ENCODE measurements around the gene RAB3D.
"Not testable (repeated sequence)": the region's sequence is repeated elsewhere in the genome, so short reads cannot be mapped to it uniquely, and the experiment has no call there.

RAB3D gene

DNA sequence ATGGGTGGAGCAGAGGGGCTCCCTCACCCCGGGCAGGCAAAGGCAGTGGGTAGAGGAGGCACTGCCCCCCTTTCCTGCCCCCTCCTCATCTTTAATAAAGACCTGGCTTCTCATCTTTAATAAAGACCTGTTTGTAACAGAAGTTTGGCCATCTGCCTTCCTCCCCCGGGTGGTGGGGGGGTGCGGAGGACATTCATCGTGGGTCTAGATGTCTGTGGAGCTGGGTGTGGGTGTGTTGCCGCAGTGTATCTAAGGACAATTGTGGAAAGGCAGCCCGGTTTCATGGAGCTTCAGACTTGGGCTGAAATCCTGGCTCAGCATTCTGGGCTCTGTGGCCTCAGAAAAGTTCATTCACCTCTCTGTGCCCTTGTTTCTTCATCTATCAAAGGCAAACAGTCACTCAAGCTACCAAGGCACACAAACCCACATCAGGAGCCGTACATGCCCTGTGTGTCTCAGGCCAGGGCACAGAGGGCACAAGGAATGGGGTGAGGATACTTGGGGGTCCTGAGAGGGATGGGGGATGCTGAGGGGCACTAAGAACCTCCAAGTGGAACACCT, 26.2 kb upstream of the RAB3D start:
- DNase-seq (ENCODE audit: low read depth) = no peak

DNA sequence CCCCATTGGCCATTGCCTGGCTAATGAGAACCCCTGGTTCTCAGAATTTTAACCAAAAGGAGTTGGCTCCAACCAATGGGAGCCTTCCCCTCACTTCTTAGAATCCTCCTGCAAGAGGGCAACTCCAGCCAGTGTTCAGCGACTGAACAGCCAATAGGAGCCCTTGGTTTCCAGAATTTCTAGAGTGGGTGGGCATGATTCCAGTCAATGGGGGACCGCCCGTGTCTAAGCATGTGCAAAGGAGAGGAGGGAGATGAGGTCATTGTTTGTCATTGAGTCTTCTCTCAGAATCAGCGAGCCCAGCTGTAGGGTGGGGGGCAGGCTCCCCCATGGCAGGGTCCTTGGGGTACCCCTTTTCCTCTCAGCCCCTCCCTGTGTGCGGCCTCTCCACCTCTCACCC, 25.5 kb upstream of the RAB3D start:
- DNase-seq (ENCODE audit: low read depth) = no peak

DNA sequence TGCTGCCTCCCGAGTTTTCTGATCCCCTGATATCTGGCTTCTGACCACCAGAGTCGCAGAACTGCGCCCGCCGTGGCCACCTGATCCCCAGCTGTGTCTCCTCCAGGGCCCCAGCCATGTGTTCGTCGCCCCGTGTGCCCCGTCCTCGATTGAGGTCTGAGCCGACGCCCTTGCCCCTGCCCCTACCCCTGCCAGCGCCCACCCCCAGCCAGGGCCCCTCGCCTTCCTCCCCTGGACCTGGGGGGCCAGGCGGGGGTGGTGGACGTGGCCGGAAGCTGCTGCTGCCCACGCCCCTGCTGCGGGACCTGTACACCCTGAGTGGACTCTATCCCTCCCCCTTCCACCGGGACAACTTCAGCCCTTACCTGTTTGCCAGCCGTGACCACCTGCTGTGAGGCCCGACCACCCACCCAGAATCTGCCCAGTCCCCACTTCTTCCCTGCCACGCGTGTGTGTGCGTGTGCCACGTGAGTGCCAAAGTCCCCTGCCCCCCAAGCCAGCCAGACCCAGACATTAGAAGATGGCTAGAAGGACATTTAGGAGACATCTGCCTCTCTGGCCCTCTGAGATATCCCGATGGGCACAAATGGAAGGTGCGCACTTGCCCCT, 24.9 kb upstream of the RAB3D start:
- DNase-seq (ENCODE audit: low read depth) = no peak

DNA sequence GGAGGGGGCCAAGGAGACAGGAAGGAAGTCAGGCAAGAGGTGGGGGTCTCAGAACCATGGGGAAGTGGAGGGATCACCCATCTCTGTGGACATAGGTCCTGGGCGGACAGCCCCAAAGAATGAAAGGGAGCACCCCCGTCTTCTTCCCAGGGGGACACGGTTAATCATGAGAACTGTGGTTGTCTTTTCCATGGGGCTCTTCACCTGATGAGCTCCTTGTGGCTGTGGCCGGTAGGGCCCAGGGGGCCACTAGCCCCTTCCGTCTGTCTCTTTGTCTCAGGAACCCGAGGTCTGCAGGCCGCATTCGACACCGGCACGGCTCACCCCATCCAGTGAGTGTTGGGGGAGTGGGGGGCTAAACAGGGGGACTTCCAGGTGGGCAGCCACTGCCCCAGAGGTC, 24.4 kb upstream of the RAB3D start:
- DNase-seq (ENCODE audit: low read depth) = no peak

DNA sequence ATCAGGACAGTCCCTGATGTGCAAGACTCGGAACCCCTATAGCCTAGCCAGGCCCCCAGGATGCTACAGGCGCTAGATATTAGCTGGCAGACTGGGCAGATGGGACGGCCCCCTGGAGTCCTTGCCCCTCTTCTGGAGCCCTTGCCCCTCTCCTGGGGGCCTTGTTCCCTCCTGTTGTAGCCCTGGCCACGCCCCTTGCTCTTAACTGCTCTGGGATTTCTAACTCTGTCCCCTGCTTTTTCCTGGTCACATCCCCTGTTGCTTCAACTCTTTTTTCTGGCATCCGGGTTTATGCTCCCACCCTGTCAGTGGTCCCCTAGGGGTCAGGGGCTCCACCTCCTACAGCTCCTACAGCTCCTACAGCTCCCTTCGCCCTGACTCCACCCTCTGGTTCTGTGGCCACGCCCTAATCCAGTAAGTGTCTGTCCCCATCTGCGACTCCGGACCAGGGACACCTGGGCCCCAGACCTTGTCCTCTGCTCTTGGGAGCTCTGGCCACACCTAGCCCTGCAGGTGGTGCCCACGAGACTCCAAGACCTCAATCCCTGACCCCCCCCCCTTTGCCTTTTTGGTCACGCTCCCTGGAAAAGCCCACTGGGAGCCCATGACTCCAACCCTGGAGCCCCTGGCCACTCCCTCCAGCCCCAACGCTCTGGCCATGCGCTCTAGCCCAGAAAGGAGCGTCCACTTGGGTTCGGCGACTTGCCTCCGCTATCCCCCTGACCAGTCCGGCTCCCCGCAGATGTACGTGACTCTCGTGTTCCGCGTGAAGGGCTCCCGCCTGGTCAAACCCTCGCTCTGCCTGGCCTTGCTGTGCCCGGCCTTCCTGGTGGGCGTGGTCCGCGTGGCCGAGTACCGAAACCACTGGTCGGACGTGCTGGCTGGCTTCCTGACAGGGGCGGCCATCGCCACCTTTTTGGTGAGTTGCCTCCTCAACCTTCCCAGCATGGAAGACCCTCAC, 22.6 kb upstream of the RAB3D start:
- DNase-seq (ENCODE audit: low read depth) = no peak

DNA sequence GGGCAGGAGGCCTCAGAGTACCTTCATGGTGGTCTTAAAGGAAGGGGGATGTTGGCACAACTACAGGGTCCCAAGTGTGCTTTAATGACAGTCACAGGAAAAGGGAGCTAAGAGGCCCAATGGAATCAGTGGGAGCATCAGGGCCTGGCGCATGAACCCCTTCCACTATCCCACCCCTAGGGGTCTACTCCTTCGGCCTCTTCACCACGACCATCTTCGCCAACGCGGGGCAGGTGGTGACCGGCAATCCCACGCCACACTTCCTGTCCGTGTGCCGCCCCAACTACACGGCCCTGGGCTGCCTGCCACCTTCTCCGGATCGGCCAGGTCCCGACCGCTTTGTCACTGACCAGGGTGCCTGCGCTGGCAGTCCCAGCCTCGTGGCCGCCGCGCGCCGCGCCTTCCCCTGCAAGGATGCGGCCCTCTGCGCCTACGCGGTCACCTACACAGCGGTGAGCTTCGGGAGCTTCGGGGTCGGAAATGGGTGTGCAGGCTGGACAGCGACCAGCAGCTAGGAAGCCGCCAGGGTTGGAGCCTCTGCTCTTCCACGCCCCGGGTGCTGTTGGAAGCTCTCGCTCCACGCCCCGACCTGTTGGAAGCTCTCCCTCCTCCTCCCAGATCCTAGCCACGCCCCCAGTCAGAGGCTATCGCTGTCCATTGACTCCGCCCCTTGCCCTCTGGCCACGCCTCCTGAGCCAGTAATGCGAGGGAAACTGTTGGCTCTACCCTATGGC, 21.7 kb upstream of the RAB3D start:
- DNase-seq (ENCODE audit: low read depth) = no peak

DNA sequence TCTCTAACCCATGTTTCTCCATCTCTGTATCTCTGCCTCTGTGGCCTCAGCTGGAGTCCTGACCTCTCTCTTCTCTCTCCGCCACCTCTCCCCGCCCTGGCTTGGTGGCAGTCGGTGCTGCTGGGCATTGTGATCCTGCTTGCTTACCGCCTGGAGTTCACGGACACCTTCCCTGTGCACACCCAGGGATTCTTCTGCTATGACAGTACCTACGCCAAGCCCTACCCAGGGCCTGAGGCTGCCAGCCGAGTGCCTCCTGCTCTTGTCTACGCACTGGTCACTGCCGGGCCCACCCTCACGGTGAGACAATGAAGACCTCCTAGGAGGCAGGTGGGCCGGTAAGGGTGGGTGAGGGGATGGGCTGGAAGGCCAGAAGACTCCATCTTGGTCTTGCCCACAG, 20.0 kb upstream of the RAB3D start:
- DNase-seq (ENCODE audit: low read depth) = no peak

DNA sequence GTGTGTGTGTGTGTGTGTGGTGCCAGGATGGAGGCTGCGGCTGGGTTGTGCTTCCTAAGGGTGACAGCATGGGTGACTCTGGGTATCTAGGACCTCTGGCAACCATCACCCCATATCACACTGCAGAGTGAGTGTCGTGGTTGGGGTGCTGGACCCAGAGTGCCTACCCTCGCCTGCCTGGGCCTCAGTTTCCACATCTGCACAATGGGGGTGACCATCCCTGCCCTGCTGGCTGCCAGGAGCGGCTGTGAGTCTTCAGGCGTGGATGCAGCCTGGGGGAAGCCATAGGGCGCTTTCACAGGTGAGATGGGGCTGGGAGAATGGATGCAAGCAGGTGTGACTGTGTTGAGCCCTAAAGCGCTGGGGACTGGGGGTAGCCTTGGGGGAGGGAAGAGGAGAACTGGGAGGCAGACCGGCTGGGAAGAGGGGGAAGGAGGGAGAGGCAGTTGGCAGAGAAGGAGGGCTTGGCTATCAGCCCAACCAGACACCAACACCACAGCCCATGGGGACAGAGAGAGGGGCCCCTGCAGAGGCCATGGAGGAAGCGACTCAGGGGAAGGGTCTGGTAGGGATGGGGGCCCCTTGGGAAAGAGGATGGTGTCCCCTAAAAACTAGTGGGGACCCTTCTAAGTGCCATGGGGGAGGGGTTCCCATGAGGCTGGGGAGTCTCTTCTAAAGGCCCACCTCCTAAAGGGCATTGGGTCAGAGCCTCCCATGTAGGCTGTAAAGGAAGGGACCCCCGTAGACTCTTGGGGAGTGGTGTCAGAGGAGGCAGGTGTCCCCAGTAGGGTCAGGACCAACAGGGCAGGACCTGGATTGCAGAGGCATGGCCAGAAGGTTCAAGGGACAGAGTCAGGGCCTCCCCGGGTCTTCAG, 17.5 kb upstream of the RAB3D start:
- DNase-seq (ENCODE audit: low read depth) = no peak

DNA sequence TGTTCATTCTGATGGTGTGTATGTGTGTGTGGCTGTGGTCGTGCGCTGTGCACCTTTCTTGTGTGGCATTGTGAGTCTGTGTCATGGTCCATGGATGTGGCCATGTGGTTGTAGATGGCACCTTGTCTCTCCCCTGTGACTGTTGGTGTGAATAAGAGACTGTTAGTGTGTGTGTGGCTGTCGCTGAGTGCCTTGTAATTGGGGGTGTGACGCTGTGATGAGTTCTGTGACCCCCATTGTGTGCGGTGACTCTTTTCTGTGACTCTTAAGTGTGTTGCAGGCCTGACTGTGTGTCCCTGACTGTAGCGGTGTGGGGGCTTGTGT, 16.6 kb upstream of the RAB3D start:
- no peak for DNase-seq (ENCODE audit: low read depth)

DNA sequence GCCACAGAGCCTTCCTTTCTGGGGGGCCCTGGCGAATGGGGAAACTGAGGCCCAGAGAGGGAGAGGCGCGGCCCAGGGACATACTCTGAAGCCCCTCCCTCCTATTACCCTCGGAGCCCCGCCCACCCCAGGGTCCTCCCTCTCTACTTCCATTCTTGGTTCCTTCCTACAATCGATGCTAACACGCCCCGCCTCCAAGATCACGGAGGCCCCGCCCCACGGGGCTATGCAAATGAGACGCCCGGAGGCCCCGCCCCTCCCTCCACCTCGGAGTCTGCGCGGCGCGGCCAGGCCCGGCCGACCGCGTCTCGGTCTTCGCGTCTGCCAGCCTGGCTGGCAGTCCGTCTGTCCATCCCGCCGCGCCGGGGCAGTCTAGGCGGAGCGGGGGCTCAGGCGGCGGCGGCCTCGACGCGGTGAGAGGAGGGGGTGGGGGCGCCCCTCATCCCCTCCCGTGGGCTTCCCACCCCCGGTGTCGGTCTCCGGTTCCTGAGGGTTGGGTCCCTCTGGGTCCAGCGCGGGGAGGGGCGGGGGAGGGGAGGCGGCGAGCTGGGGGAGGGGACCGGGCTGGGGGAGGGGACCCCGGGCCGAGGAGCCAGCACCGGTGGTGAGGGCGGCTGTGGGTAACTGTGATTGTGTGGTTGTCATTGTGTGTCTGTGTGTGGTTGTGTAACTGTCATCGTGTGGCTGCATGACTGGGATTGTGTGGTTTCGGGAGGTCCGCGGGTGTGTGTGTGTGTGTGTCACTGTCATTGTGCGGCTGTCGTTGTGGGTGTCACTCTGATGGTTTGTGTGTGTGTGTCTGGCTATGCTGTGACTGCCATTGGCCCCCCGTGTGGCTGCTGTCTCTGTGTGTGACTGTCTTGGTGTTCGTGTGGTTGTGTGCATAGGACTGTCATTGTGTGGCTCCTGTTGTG, 16.0 kb upstream of the RAB3D start, which contains the start of gene PLPPR2:
Gene PLPPR2 (plus strand): TSS at position 273 of the 914 bp plus-strand sequence. CDS start 2,242 bp downstream, outside the sequence.
- DNase-seq (ENCODE audit: low read depth) = peak; percentile 66

DNA sequence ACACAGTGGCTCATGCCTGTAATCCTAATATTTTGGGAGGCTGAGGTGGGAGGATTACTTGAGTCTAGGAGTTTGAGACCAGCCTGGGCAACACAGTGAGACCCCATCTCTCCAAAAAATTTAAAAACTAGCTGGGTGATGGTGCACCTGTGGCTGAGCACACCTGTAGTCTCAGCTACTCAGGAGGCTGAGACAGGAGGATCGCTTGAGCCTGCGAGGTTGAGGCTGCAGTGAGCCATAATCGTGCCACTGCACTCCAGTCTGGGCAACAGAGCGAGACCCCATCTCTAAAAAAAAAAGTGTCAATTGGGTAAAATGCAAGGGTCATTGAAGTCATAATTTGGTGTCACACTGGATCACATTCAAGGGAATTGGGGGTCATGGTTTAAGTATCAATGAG, 14.6 kb upstream of the RAB3D start:
- not testable (repeated sequence) for DNase-seq (ENCODE audit: low read depth)

DNA sequence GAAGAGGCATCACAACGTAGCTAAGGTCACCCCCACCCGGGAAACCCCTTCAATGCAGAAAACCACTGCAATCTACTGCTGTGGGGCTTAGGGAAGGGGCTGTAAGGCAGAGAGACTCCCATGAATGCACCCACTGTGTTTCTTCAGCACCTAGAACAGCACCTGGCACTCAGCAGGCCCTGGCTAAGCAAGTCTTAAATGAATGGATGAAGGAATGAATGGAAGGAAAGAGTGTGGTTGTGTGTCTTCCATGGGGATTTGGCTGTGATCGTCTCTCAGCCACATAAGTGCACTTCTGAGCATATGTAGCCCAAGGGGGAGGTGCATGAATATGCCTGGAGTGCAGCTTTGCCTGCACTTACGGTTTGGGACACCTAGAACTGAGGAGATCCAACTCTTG, 9.7 kb upstream of the RAB3D start:
- no peak for DNase-seq (ENCODE audit: low read depth)

DNA sequence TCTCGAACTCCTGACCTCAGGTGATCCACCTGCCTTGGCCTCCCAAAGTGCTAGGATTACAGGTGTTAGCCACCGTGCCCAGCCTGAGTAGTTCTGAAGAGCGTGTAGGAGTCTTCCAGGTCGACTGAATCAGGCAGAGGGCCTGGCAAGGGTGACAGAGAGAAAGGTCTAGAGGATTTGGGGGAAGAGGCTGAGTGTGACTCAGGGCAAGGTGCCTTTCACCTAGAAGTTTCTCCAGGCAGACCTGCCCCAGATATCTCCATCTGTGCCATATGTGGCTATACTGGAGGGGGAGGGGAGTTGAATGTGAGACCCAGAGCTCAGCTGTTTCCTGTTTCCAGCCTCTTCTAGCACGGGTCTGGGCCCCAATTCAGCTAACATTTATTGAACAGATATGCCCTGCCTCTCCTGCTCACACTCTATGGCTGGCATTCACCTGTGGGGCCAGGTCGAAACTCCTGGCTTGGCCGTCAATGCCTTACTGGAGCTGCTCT, 8.1 kb upstream of the RAB3D start:
- DNase-seq (ENCODE audit: low read depth) = no peak

DNA sequence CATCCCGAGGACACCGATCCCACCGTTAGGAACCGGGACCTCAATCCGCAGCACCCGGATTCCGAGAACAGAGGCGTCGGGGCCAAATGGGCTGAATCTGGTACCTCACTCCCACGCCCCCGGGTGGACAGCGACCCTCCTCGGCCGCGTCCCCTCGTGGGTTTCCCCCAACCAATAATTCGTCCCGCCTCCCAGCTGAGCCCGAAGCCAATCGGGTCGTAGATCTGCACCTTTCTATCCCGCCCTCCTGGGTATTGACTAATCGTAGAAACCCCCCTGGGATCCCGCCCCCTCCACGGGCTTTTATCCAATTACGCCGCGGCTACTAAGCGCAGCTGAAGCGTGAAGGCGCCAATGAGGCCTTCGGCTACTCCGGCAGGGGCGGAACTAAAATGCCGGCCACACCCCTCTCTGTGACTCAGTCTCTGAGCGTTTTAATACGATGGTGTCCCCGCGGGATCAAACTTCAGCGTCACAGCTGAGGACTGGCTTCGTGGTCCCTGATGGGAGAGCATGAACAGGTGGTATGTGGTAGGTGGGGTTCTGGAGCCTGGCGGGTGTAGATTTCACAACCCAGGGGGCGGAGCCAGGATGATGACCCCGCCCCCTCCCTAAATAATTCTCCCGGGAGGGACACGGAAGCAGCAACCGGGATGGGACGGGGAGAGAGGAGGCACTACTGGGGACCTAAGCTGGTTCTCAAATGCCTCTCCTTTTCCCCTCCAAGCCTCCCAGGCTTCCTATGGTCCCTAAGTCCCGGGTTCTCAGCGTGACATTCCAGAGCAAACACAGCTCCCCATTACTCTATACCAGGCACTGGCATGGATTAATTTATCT, 6.9 kb upstream of the RAB3D start, which contains the start of the genes CCDC159 and TMEM205:
Gene CCDC159 (plus strand): TSS at position 416 of the 837 bp plus-strand sequence. CDS start 88 bp downstream, at position 504.
Gene TMEM205 (minus strand): TSS at position 165 of the 837 bp plus-strand sequence. CDS start 649 bp downstream, outside the sequence.
- peak; percentile 99 for DNase-seq (ENCODE audit: low read depth)

DNA sequence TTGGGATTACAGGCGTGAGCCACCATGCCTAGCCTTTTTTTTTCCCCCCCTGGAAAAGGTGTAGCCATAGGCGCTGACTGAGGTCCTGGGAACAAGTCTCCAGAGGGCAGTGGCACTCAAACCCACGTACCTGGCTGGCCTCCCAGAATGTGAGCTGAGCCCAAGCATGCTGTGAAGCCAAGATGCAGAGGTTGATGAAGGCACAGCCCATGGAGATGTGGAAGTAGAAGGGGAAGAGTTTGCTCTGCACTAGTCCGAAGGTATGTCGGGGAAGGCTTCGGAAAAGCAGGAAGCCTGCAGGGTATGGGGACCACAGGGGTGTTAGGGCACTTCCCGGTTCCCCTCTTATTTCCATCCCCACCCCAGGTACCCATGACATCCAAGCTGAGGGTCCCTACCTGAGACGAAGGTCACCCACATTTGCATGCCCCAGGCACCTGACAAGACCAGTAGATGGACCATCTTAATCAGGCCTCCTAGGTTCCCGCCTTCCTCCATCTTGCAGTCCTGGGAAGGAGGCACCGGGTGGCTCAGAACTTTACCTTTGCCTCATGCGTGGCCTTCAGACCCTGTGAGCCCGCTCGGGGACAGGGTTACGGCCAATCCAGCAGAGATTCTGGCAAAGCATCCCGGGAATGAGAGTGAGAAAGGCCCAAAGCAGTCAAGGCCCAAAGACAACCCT, 5.8 kb upstream of the RAB3D start:
- DNase-seq (ENCODE audit: low read depth) = no peak

DNA sequence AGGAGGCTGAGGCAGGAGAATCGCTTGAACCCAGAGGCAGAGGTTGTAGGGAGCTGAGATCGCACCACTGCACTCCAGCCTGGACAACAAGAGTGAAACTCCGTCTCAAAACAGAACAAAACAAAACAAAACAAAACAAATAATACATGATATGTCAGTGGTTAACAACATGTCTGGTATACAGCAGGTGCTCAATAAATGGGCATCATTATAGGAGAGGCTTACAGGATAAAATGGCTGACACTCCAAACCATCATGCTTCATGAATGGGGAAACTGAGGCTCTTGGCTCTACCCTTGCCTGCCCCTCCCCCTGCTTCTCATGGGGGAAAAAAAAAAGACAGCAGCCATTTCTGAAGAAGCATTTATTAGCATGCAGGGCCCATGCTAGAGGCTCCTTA, 3.0 kb upstream of the RAB3D start:
- DNase-seq (ENCODE audit: low read depth) = no peak

DNA sequence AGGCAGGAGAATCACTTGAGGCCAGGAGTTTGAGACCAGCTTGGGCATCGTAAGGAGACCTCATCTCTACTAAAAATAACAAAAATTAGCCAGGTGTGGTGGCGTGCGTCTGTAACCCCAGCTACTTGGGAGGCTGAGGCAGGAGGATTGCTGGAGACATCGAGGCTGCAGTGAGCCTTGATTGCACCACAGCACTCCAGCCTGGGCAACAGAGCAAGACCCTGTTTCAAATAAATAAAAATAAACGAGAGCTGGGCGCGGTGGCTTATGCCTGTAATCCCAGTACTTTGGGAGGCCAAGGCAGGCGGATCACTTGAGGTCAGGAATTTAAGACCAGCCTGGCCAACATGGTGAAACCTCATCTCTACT, 626 bp upstream of the RAB3D start:
- DNase-seq (ENCODE audit: low read depth) = not testable (repeated sequence)

DNA sequence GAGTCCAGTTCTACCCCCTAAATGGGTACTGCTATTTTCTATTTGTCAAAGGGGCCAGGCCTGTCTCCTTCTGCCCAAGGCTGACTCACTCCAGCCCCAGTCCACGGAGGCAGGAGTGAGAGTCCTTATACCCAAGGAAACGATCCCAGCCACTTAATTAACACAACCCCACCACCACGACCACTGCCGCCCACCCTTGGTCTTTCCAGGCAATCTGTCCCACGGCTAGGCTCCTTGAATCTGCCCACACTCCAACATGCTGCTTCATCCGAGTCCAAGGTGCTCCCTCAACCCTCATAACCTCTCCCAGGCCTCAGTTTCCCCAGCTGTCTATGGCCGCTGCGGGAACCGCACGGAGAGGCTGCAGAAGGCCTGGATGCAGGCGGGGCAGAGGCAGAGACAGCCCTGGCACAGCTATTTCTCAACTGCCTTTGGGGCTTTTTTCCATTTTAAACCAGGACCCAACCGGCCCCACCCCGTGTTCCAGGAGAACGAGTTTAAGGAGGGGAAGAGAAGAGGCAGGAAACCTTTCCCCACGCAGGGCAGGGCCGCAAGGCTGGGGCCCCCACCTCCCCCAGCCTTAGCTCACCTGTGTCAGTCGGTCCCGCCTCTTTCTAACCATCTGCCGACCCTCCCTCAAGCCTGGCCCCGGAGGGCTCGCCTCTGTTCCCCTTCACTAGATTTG, 746 bp downstream of the RAB3D start:
- DNase-seq (ENCODE audit: low read depth) = no peak
